GM18498 (cell line): ENCODE measurements around the gene MALRD1.

ENCODE experiments used
- ATAC-seq: cut with Tn5 transposase; IDR thresholded peaks from one replicate; pipeline ENCODE4 v1.9.1; 2021; ENCODE audit warnings: mild to moderate bottlenecking, moderate library complexity; ENCODE audit not compliant: unreplicated experiment

MALRD1 gene

GRCh38 chr10:19332304-19332703 is 283.7 kb downstream of the MALRD1 start:
- ATAC-seq: no peak

- ATAC-seq: no peak
These were observed 285.0 kb downstream of the MALRD1 start for GRCh38 chr10:19333631-19334030.

GRCh38 chr10:19347621-19348020 is 299.0 kb downstream of the MALRD1 start:
- ATAC-seq: no peak

GRCh38 chr10:19367176-19367575 is 318.6 kb downstream of the MALRD1 start:
- ATAC-seq: no peak

GRCh38 chr10:19373988-19374387 is 325.4 kb downstream of the MALRD1 start:
- no peak for ATAC-seq

- ATAC-seq: no peak
These were observed 337.3 kb downstream of the MALRD1 start for GRCh38 chr10:19385846-19386450.

GRCh38 chr10:19408924-19409323 is 360.3 kb downstream of the MALRD1 start:
- no peak for ATAC-seq

GRCh38 chr10:19411119-19411518 is 362.5 kb downstream of the MALRD1 start:
- no peak for ATAC-seq

GRCh38 chr10:19412531-19412930 is 363.9 kb downstream of the MALRD1 start:
- ATAC-seq: no peak

GRCh38 chr10:19416164-19416563 is 367.6 kb downstream of the MALRD1 start:
- ATAC-seq: no peak

GRCh38 chr10:19417740-19418139 is 369.1 kb downstream of the MALRD1 start:
- no peak for ATAC-seq

- ATAC-seq: no peak
These were observed 373.1 kb downstream of the MALRD1 start for GRCh38 chr10:19421674-19422073.

GRCh38 chr10:19426034-19426433 is 377.4 kb downstream of the MALRD1 start:
- ATAC-seq: no peak

GRCh38 chr10:19431622-19432351 is 383.2 kb downstream of the MALRD1 start:
- ATAC-seq: no peak

GRCh38 chr10:19449860-19450259 is 401.3 kb downstream of the MALRD1 start:
- ATAC-seq: no peak

- no peak for ATAC-seq
These were observed 402.8 kb downstream of the MALRD1 start for GRCh38 chr10:19451356-19451755.

GRCh38 chr10:19451937-19452336 is 403.3 kb downstream of the MALRD1 start:
- ATAC-seq: no peak

- no peak for ATAC-seq
These were observed 405.4 kb downstream of the MALRD1 start for GRCh38 chr10:19453967-19454366.

- no peak for ATAC-seq
These were observed 413.0 kb downstream of the MALRD1 start for GRCh38 chr10:19461588-19461987.

- no peak for ATAC-seq
These were observed 418.1 kb downstream of the MALRD1 start for GRCh38 chr10:19466709-19467108.

- ATAC-seq: no peak
These were observed 419.8 kb downstream of the MALRD1 start for GRCh38 chr10:19468413-19468812.

GRCh38 chr10:19469521-19469920 is 420.9 kb downstream of the MALRD1 start:
- no peak for ATAC-seq

- ATAC-seq: no peak
These were observed 431.3 kb downstream of the MALRD1 start for GRCh38 chr10:19479854-19480253.
